NCI-H748 (cell line): ENCODE results near the gene ATP6V0D1.
A peak's percentile ranks its signal among the peaks of the same experiment; 100 is the strongest.

Experiments used
- DNase-seq: peaks from one replicate; lab custom pipeline; 2025; ENCODE audit not compliant: unreplicated experiment; lab: John Stamatoyannopoulos, UW

The ATP6V0D1 gene

GRCh38 chr16:67463691-67464090 is 17.3 kb downstream of the ATP6V0D1 start:
- DNase-seq, result no peak

- no peak for DNase-seq
These were observed 17.9 kb downstream of the ATP6V0D1 start for GRCh38 chr16:67463059-67463458.

- DNase-seq, result no peak
These were observed 18.7 kb downstream of the ATP6V0D1 start for GRCh38 chr16:67462279-67462655.

- DNase-seq, result no peak
These were observed 19.2 kb downstream of the ATP6V0D1 start for GRCh38 chr16:67461600-67462278.

- DNase-seq, result no peak
These were observed 20.0 kb downstream of the ATP6V0D1 start for GRCh38 chr16:67460961-67461360.

GRCh38 chr16:67460168-67460567 is 20.8 kb downstream of the ATP6V0D1 start:
- DNase-seq, result no peak

- no peak for DNase-seq
These were observed 21.2 kb downstream of the ATP6V0D1 start for GRCh38 chr16:67459861-67460150.

- DNase-seq, result no peak
These were observed 21.7 kb downstream of the ATP6V0D1 start for GRCh38 chr16:67459066-67459860.

- DNase-seq, result no peak
These were observed 22.8 kb downstream of the ATP6V0D1 start for GRCh38 chr16:67458121-67458641.

- no peak for DNase-seq
These were observed 23.3 kb downstream of the ATP6V0D1 start for GRCh38 chr16:67457611-67458010.

GRCh38 chr16:67456391-67457081 is 24.4 kb downstream of the ATP6V0D1 start:
- DNase-seq, result no peak

GRCh38 chr16:67454852-67455251 is 26.1 kb downstream of the ATP6V0D1 start:
- DNase-seq, result no peak

GRCh38 chr16:67454104-67454503 is 26.9 kb downstream of the ATP6V0D1 start:
- no peak for DNase-seq

GRCh38 chr16:67451704-67452435 is 29.1 kb downstream of the ATP6V0D1 start:
- no peak for DNase-seq

GRCh38 chr16:67451061-67451703 is 29.8 kb downstream of the ATP6V0D1 start:
- no peak for DNase-seq

GRCh38 chr16:67449739-67450138 is 31.2 kb downstream of the ATP6V0D1 start:
- no peak for DNase-seq

- no peak for DNase-seq
These were observed 31.6 kb downstream of the ATP6V0D1 start for GRCh38 chr16:67449336-67449735.

GRCh38 chr16:67448580-67448979 is 32.4 kb downstream of the ATP6V0D1 start:
- no peak for DNase-seq

GRCh38 chr16:67447508-67448076 is 33.4 kb downstream of the ATP6V0D1 start:
- DNase-seq, result peak; percentile 2

- no peak for DNase-seq
These were observed 33.9 kb downstream of the ATP6V0D1 start for GRCh38 chr16:67446968-67447507.
